Neural crest cell (in vitro differentiated cells): Measurements from ENCODE around the gene QPCT. TPM values are rescaled to one million over a fixed set of nuclear protein-coding genes. Genes with fewer than 3 reads are reported as not detected.

Experiments
- DNase-seq: peaks from one replicate; pipeline ENCODE4 v3.0.0; 2021; ENCODE audit warnings: low read depth, mixed read lengths, low spot score
- H3K27ac Mint-ChIP-seq: one replicate; pipeline ENCODE4 v1.8.0; 2021; ENCODE audit warnings: mild to moderate bottlenecking, mixed read lengths; ENCODE audit not compliant: unreplicated experiment
- H3K27me3 Mint-ChIP-seq: 2 replicates; pipeline ENCODE4 v1.8.0; 2021; ENCODE audit warnings: low read depth, mild to moderate bottlenecking, mixed read lengths
- H3K36me3 Mint-ChIP-seq: 2 replicates; pipeline ENCODE4 v1.8.0; 2021; ENCODE audit warnings: low read depth, mild to moderate bottlenecking, mixed read lengths
- H3K4me1 Mint-ChIP-seq: 2 replicates; pipeline ENCODE4 v1.8.0; 2021; ENCODE audit warnings: mixed read lengths
- H3K4me3 Mint-ChIP-seq: one replicate; pipeline ENCODE4 v1.8.0; 2021; ENCODE audit warnings: mild to moderate bottlenecking, mixed read lengths
- H3K9me3 Mint-ChIP-seq: 2 replicates; pipeline ENCODE4 v1.8.0; 2021; ENCODE audit warnings: mixed read lengths
- CTCF ChIP-seq: fragments of 200-600 bp; sonication (generic); conservative IDR thresholded peaks from 2 replicates; pipeline ENCODE4 v1.5.0; 2021; ENCODE audit warnings: antibody characterized with exemption, mild to moderate bottlenecking
- total RNA-seq: library from RNA; stranded (reverse); gene quantifications from 2 replicates; pipeline ENCODE4 v1.2.1, GENCODE V29; 2021

The QPCT gene
- total RNA-seq, 1 donor from 2014 or later = not detected

- Mint-ChIP-seq H3K36me3 (no peaks in the 10 kb centered on the region), H3K27me3 (peaks cover 71% of the 10 kb centered on the region), H3K9me3 (no peaks in the 10 kb centered on the region), H3K4me3 (no peak overlapping the region), H3K27ac (no peak overlapping the region), H3K4me1 (peaks cover 32% of the 10 kb centered on the region)
- peak; percentile 88 for TF ChIP-seq CTCF
- no peak for DNase-seq
These were observed 70.1 kb downstream of the QPCT start for GRCh38 chr2:37414470-37414949.

- no peak for TF ChIP-seq CTCF
- Mint-ChIP-seq H3K4me3 (no peak overlapping the region), H3K4me1 (peaks cover 32% of the 10 kb centered on the region), H3K9me3 (no peaks in the 10 kb centered on the region), H3K27me3 (peaks cover 72% of the 10 kb centered on the region), H3K27ac (no peak overlapping the region), H3K36me3 (no peaks in the 10 kb centered on the region)
- no peak for DNase-seq
These were observed 70.8 kb downstream of the QPCT start for GRCh38 chr2:37415128-37415820.

GRCh38 chr2:37417321-37417720, 72.9 kb downstream of the QPCT start:
- H3K27ac Mint-ChIP-seq = no peak overlapping the region
- H3K27me3 Mint-ChIP-seq = peaks cover 76% of the 10 kb centered on the region
- TF ChIP-seq CTCF = no peak
- H3K9me3 Mint-ChIP-seq = no peaks in the 10 kb centered on the region
- peaks cover 32% of the 10 kb centered on the region for H3K4me1 Mint-ChIP-seq
- H3K36me3 Mint-ChIP-seq = no peaks in the 10 kb centered on the region
- H3K4me3 Mint-ChIP-seq = no peak overlapping the region
- no peak for DNase-seq

GRCh38 chr2:37418956-37419355, 74.5 kb downstream of the QPCT start:
- Mint-ChIP-seq H3K27ac (no peak overlapping the region), H3K36me3 (no peaks in the 10 kb centered on the region), H3K9me3 (no peaks in the 10 kb centered on the region), H3K4me1 (peaks cover 36% of the 10 kb centered on the region), H3K4me3 (no peak overlapping the region), H3K27me3 (peaks cover 73% of the 10 kb centered on the region)
- no peak for TF ChIP-seq CTCF
- no peak for DNase-seq

- Mint-ChIP-seq H3K4me1 (peaks cover 19% of the 10 kb centered on the region), H3K9me3 (no peaks in the 10 kb centered on the region), H3K4me3 (no peak overlapping the region), H3K36me3 (no peaks in the 10 kb centered on the region), H3K27me3 (peaks cover 70% of the 10 kb centered on the region), H3K27ac (no peak overlapping the region)
- no peak for TF ChIP-seq CTCF
- no peak for DNase-seq
These were observed 77.3 kb downstream of the QPCT start for GRCh38 chr2:37421686-37422085.
